ENCODE data around the gene GRID2IP. TPM values are rescaled to one million over a fixed set of nuclear protein-coding genes. Genes with fewer than 3 reads are reported as not detected.

The GRID2IP gene
- total RNA-seq, 1 donor from 2014 or later, result not detected

DNA sequence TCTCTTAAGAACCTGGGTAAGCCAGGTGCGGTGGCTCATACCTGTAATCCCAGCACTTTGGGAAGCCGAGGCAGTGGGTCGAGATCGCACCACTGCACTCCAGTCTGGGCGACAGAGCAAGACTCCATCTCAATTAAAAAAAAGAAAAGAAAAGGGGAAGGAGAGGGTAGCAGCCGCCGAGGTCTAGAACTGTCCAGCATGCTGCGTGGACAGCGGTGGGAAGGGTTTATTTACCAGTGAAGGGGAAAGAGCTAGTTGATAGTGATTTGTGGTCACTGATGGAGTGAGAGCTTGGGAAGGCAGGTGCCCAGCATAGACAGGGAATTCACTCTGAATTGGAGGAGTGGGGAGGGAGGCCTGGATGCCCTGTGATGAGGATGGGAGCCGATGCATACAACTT lies 60.1 kb downstream of the GRID2IP start:
- no peak overlapping the region for H3K27ac ChIP-seq
- H3K27ac Mint-ChIP-seq, result no peak overlapping the region
- no peaks in the 10 kb centered on the region for H3K9me3 ChIP-seq (ENCODE audit: low read depth)
- no peak for DNase-seq (ENCODE audit: low spot score)
- no peak overlapping the region for H2AFZ ChIP-seq (replicated peaks)
- no peaks in the 10 kb centered on the region for H3K79me2 ChIP-seq (ENCODE audit: low read depth)
- H4K20me1 ChIP-seq (ENCODE audit: low read depth), result no peaks in the 10 kb centered on the region
- H3K4me1 Mint-ChIP-seq, result no peaks in the 10 kb centered on the region
- H3K4me3 ChIP-seq, result no peak overlapping the region
- no peaks in the 10 kb centered on the region for H3K4me1 ChIP-seq
- H3K9ac ChIP-seq, result no peak overlapping the region
- no peak overlapping the region for H3K4me2 ChIP-seq
- H3F3A ChIP-seq (ENCODE audit: low read depth), result no peaks in the 10 kb centered on the region
- TF ChIP-seq, protein P1, sequence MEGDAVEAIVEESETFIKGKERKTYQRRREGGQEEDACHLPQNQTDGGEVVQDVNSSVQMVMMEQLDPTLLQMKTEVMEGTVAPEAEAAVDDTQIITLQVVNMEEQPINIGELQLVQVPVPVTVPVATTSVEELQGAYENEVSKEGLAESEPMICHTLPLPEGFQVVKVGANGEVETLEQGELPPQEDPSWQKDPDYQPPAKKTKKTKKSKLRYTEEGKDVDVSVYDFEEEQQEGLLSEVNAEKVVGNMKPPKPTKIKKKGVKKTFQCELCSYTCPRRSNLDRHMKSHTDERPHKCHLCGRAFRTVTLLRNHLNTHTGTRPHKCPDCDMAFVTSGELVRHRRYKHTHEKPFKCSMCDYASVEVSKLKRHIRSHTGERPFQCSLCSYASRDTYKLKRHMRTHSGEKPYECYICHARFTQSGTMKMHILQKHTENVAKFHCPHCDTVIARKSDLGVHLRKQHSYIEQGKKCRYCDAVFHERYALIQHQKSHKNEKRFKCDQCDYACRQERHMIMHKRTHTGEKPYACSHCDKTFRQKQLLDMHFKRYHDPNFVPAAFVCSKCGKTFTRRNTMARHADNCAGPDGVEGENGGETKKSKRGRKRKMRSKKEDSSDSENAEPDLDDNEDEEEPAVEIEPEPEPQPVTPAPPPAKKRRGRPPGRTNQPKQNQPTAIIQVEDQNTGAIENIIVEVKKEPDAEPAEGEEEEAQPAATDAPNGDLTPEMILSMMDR (IDR thresholded peaks at IDR 0.05), result no peak
- TF ChIP-seq EZH2 (IDR thresholded peaks at IDR 0.05) (no peak), EZH2phosphoT487 (IDR thresholded peaks at IDR 0.05) (no peak)
- H3K36me3 Mint-ChIP-seq, result no peaks in the 10 kb centered on the region
- no peaks in the 10 kb centered on the region for H3K36me3 ChIP-seq
- peaks cover 13% of the 10 kb centered on the region for H3K9me3 Mint-ChIP-seq
- no peak overlapping the region for H3K4me3 Mint-ChIP-seq
- no peaks in the 10 kb centered on the region for H3K27me3 ChIP-seq
- H3K27me3 Mint-ChIP-seq (ENCODE audit: insufficient read depth, low read depth), result peaks cover 5% of the 10 kb centered on the region

- Mint-ChIP-seq H3K9me3 (peaks cover 15% of the 10 kb centered on the region), H3K4me1 (no peaks in the 10 kb centered on the region), H3K4me3 (no peak overlapping the region), H3K27ac (no peak overlapping the region), H3K36me3 (no peaks in the 10 kb centered on the region), H3K27me3 (ENCODE audit: insufficient read depth, low read depth) (peaks cover 2% of the 10 kb centered on the region)
- Histone ChIP-seq H3K4me3 (no peak overlapping the region), H3K27ac (no peak overlapping the region), H3K27me3 (no peaks in the 10 kb centered on the region), H3K4me2 (no peak overlapping the region), H2AFZ (replicated peaks) (no peak overlapping the region), H3K9me3 (ENCODE audit: low read depth) (no peaks in the 10 kb centered on the region), H3K9ac (no peak overlapping the region), H3K79me2 (ENCODE audit: low read depth) (no peaks in the 10 kb centered on the region), H4K20me1 (ENCODE audit: low read depth) (no peaks in the 10 kb centered on the region), H3K36me3 (no peaks in the 10 kb centered on the region), H3F3A (ENCODE audit: low read depth) (peaks cover 3% of the 10 kb centered on the region), H3K4me1 (no peaks in the 10 kb centered on the region)
- DNase-seq (ENCODE audit: low spot score), result no peak
- TF ChIP-seq EZH2 (IDR thresholded peaks at IDR 0.05), result no peak
Observed at GRCh38 chr7:6489612-6490011, 61.6 kb downstream of the GRID2IP start.

GRCh38 chr7:6487184-6487545 lies 64.1 kb downstream of the GRID2IP start:
- Mint-ChIP-seq H3K27ac (no peak overlapping the region), H3K4me3 (no peak overlapping the region), H3K9me3 (peaks cover 17% of the 10 kb centered on the region), H3K27me3 (ENCODE audit: insufficient read depth, low read depth) (peaks cover 2% of the 10 kb centered on the region), H3K36me3 (peaks cover 2% of the 10 kb centered on the region), H3K4me1 (peaks cover 4% of the 10 kb centered on the region)
- peaks cover 12% of the 10 kb centered on the region for H3F3A ChIP-seq (ENCODE audit: low read depth)
- no peaks in the 10 kb centered on the region for H3K27me3 ChIP-seq
- H3K79me2 ChIP-seq (ENCODE audit: low read depth), result peaks cover 16% of the 10 kb centered on the region
- H3K9ac ChIP-seq, result no peak overlapping the region
- H3K27ac ChIP-seq, result no peak overlapping the region
- no peak overlapping the region for H2AFZ ChIP-seq (replicated peaks)
- no peak for TF ChIP-seq EZH2 (IDR thresholded peaks at IDR 0.05)
- TF ChIP-seq EZH2phosphoT487 (IDR thresholded peaks at IDR 0.05), result no peak
- TF ChIP-seq, protein P1 (IDR thresholded peaks at IDR 0.05), result no peak
- H3K9me3 ChIP-seq (ENCODE audit: low read depth), result no peaks in the 10 kb centered on the region
- no peaks in the 10 kb centered on the region for H3K36me3 ChIP-seq
- no peak for DNase-seq (ENCODE audit: low spot score)
- H3K4me3 ChIP-seq, result no peak overlapping the region
- peaks cover 11% of the 10 kb centered on the region for H4K20me1 ChIP-seq (ENCODE audit: low read depth)
- H3K4me2 ChIP-seq, result no peak overlapping the region
- H3K4me1 ChIP-seq, result no peaks in the 10 kb centered on the region

- peaks cover 2% of the 10 kb centered on the region for H3K36me3 Mint-ChIP-seq
- Histone ChIP-seq H3K4me1 (no peaks in the 10 kb centered on the region), H3K4me2 (no peak overlapping the region), H3K79me2 (ENCODE audit: low read depth) (peaks cover 22% of the 10 kb centered on the region), H3K36me3 (no peaks in the 10 kb centered on the region), H2AFZ (replicated peaks) (no peak overlapping the region), H3K9ac (no peak overlapping the region), H3F3A (ENCODE audit: low read depth) (peaks cover 12% of the 10 kb centered on the region), H4K20me1 (ENCODE audit: low read depth) (peaks cover 17% of the 10 kb centered on the region), H3K9me3 (ENCODE audit: low read depth) (no peaks in the 10 kb centered on the region), H3K27me3 (no peaks in the 10 kb centered on the region), H3K4me3 (no peak overlapping the region), H3K27ac (no peak overlapping the region)
- peak overlapping the region; percentile 67 for H3K4me3 Mint-ChIP-seq
- peaks cover 2% of the 10 kb centered on the region for H3K27me3 Mint-ChIP-seq (ENCODE audit: insufficient read depth, low read depth)
- H3K4me1 Mint-ChIP-seq, result peaks cover 4% of the 10 kb centered on the region
- no peak overlapping the region for H3K27ac Mint-ChIP-seq
- no peak for DNase-seq (ENCODE audit: low spot score)
- H3K9me3 Mint-ChIP-seq, result peaks cover 17% of the 10 kb centered on the region
- no peak for TF ChIP-seq EZH2phosphoT487 (IDR thresholded peaks at IDR 0.05)
- TF ChIP-seq, protein P1 (IDR thresholded peaks at IDR 0.05), result no peak
- TF ChIP-seq EZH2 (IDR thresholded peaks at IDR 0.05), result no peak
Observed at GRCh38 chr7:6486438-6487183, 64.7 kb downstream of the GRID2IP start.
